Kidney epithelial cell (primary cell): Measurements from ENCODE around the gene HNRNPAB. TPM values are rescaled to one million over a fixed set of nuclear protein-coding genes. Genes with fewer than 3 reads are reported as not detected.
"Not testable (repeated sequence)": the region's sequence is repeated elsewhere in the genome, so short reads cannot be mapped to it uniquely, and the experiment has no call there.

ENCODE experiments used
- DNase-seq: peaks from one replicate; pipeline ENCODE4 v3.0.0-alpha.2; 2010; ENCODE audit warnings: low read depth
- H3K27me3 ChIP-seq: 2 replicates; pipeline ENCODE4 v1.6.0; 2011; ENCODE audit warnings: low read length; ENCODE audit not compliant: control insufficient read depth, insufficient read depth
- H3K36me3 ChIP-seq: 2 replicates; pipeline ENCODE4 v1.5.1; 2011; ENCODE audit warnings: low read length; ENCODE audit not compliant: control insufficient read depth, insufficient read depth
- H3K4me3 ChIP-seq: 2 replicates; pipeline ENCODE4 v1.5.1; 2011; ENCODE audit warnings: low read depth, mild to moderate bottlenecking, control low read depth, low read length
- CTCF ChIP-seq: IDR thresholded peaks from 2 replicates; pipeline ENCODE4 v1.5.1; 2011; ENCODE audit warnings: mild to moderate bottlenecking, moderate library complexity, low read length, control low read depth, inconsistent platforms; ENCODE audit not compliant: insufficient read depth, poor library complexity, severe bottlenecking
- total RNA-seq: library from RNA; depleted of rRNA; stranded (reverse); fragments of >200 nt; gene quantifications from 2 replicates; pipeline ENCODE4 v1.2.3, GENCODE V29; 2015

The HNRNPAB gene
- total RNA-seq, 1 donor from 2014 or later: 152 TPM

GRCh38 chr5:178192787-178193186 is 11.5 kb upstream of the HNRNPAB start:
- TF ChIP-seq CTCF: no peak
- Histone ChIP-seq H3K4me3 (no peak overlapping the region), H3K27me3 (peaks cover 6% of the 10 kb centered on the region), H3K36me3 (no peaks in the 10 kb centered on the region)
- DNase-seq: no peak

GRCh38 chr5:178193251-178193809 is 11.0 kb upstream of the HNRNPAB start:
- Histone ChIP-seq H3K27me3 (peaks cover 6% of the 10 kb centered on the region), H3K4me3 (no peak overlapping the region), H3K36me3 (no peaks in the 10 kb centered on the region)
- DNase-seq: no peak
- TF ChIP-seq CTCF: no peak

DNA sequence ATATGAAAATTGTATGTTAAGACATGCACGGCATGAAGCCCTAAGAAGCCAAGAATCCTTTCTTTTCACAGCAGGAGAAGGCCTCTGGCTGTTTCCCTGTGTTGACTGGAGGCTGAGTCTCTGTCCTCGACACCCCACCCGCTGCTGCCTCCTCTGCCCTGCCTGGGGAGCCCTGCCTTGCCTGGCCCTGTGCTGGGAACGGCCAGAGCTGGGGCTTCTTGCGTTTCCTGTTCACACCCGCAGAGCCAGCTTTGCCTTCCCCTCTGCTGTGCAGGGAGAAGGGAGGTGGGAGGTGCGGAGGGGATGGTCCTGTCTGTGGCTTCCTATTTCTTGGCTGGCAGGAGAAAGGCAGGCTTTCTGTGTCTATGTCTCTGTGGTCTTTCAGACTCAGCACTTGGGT is 10.3 kb upstream of the HNRNPAB start:
- no peak overlapping the region for H3K4me3 ChIP-seq
- no peak for TF ChIP-seq CTCF
- H3K36me3 ChIP-seq: no peaks in the 10 kb centered on the region
- H3K27me3 ChIP-seq: peaks cover 6% of the 10 kb centered on the region
- DNase-seq: no peak

- no peak for TF ChIP-seq CTCF
- H3K4me3 ChIP-seq: no peak overlapping the region
- no peak for DNase-seq
- no peaks in the 10 kb centered on the region for H3K36me3 ChIP-seq
- H3K27me3 ChIP-seq: peaks cover 6% of the 10 kb centered on the region
Measured at GRCh38 chr5:178196281-178196812, 8.0 kb upstream of the HNRNPAB start.

DNA sequence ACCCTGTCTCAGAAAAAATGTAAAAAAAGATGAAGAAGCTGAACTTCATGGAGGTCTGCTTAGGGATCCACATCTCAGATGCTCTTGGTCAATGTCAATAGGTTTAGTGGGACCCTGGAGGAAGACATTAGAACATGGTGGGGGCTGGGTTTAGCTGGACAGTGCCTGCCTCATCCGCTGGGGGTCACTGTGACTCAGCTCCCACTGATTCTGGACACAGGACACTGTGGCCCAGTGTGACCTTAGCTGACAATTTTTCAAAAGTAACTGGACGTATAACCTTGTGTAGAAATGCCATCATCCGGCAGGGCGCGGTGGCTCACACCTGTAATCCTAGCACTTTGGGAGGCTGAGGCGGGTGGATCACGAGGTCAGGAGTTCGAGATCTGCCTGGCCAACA is 7.3 kb upstream of the HNRNPAB start:
- no peak for DNase-seq
- no peak for TF ChIP-seq CTCF
- Histone ChIP-seq H3K36me3 (no peaks in the 10 kb centered on the region), H3K27me3 (peaks cover 6% of the 10 kb centered on the region), H3K4me3 (no peak overlapping the region)

- not testable (repeated sequence) for H3K36me3 ChIP-seq, DNase-seq, H3K27me3 ChIP-seq
Measured at GRCh38 chr5:178198151-178198550, 6.2 kb upstream of the HNRNPAB start.

More at GRCh38 chr5:178198151-178198550, 6.2 kb upstream of the HNRNPAB start:
- not testable (repeated sequence) for H3K4me3 ChIP-seq
